T-cell (primary cell): ENCODE results near the gene PIK3R1. TPM values are rescaled to one million over a fixed set of nuclear protein-coding genes. Genes with fewer than 3 reads are reported as not detected.

Experiments
- ATAC-seq, 4 experiments: fragments of 200-7000 bp in 3 of 4; fragments of 150-1000 bp in 1 of 4; cut with Tn5 transposase; replicated peaks in 1 of 4; 1 replicate in 3 of 4; 2 replicates in 1 of 4; pipeline ENCODE4 v1.10.0; 2021; ENCODE audit warnings: moderate library complexity in 3 of 4, mild to moderate bottlenecking in 2 of 4, moderate number of reproducible peaks in 1 of 4
- CTCF ChIA-PET, 2 donors: fragments of 300-600 bp; sonication (Branson Sonifier 250); formaldehyde crosslinking; loops; one replicate each; lab custom pipeline; 2022; ENCODE audit warnings: antibody characterized with exemption in 2 of 2; lab: Charles Lee
- POLR2A ChIA-PET, 2 donors: fragments of 300-600 bp; sonication (Branson Sonifier 250); formaldehyde crosslinking; loops; one replicate each; lab custom pipeline; 2022; ENCODE audit warnings: antibody characterized with exemption in 2 of 2; lab: Charles Lee
- DNase-seq, 35 experiments: peaks; one replicate each; pipeline versions ENCODE4 v3.0.0 to v3.0.0-alpha.2; 2013 to 2023
- H3K27ac ChIP-seq: one replicate; pipeline ENCODE4 v1.5.1; 2013; ENCODE audit warnings: low read length
- H3K27me3 ChIP-seq, 2 experiments: replicated peaks in 1 of 2; 1 replicate in 1 of 2; 2 replicates in 1 of 2; pipeline versions ENCODE4 v1.6.1 to v1.7.0; 2013; ENCODE audit warnings: low read length in 1 of 2, mixed read lengths in 1 of 2; ENCODE audit not compliant: control insufficient read depth in 2 of 2, insufficient read depth in 2 of 2; ENCODE audit errors: extremely low read depth in 1 of 2
- H3K36me3 ChIP-seq, 2 donors: 1 replicate in 1 of 2; 2 replicates in 1 of 2; pipeline versions ENCODE4 v1.6.1 to v1.7.0; 2013; ENCODE audit warnings: low read length in 1 of 2; ENCODE audit not compliant: control insufficient read depth in 2 of 2, insufficient read depth in 1 of 2; ENCODE audit errors: extremely low read depth in 1 of 2
- H3K4me1 ChIP-seq, 2 experiments: 1 replicate in 1 of 2; 2 replicates in 1 of 2; pipeline versions ENCODE4 v1.6.1 to v1.7.0; 2013; ENCODE audit warnings: low read length in 2 of 2, mixed read lengths in 1 of 2; ENCODE audit not compliant: insufficient read depth in 2 of 2, control insufficient read depth in 1 of 2; ENCODE audit errors: extremely low read depth in 1 of 2
- H3K4me3 ChIP-seq, 2 donors: 1 replicate in 1 of 2; 2 replicates in 1 of 2; pipeline versions ENCODE4 v1.5.1 to v1.7.0; 2013; ENCODE audit warnings: mild to moderate bottlenecking in 2 of 2, low read length in 1 of 2, moderate library complexity in 1 of 2; ENCODE audit not compliant: control insufficient read depth in 1 of 2; ENCODE audit errors: extremely low read depth in 1 of 2
- H3K9me3 ChIP-seq: 2 replicates; pipeline ENCODE4 v1.7.0; 2013
- H3K27ac Mint-ChIP-seq, 2 donors: one replicate each; pipeline ENCODE4 v1.8.0; 2020 to 2021; ENCODE audit warnings: mild to moderate bottlenecking in 2 of 2, mixed read lengths in 2 of 2
- H3K27me3 Mint-ChIP-seq, 2 donors: one replicate each; pipeline ENCODE4 v1.8.0; 2021 to 2022; ENCODE audit warnings: mixed read lengths in 2 of 2
- H3K36me3 Mint-ChIP-seq: one replicate; pipeline ENCODE4 v1.8.0; 2021; ENCODE audit warnings: mixed read lengths
- H3K4me1 Mint-ChIP-seq, 3 donors: one replicate each; pipeline ENCODE4 v1.8.0; 2020 to 2022; ENCODE audit warnings: mixed read lengths in 3 of 3, mild to moderate bottlenecking in 1 of 3
- H3K4me3 Mint-ChIP-seq, 3 donors: one replicate each; pipeline ENCODE4 v1.8.0; 2020 to 2022; ENCODE audit warnings: mild to moderate bottlenecking in 3 of 3, mixed read lengths in 3 of 3, moderate library complexity in 3 of 3
- H3K9me3 Mint-ChIP-seq, 3 donors: one replicate each; pipeline ENCODE4 v1.8.0; 2020 to 2022; ENCODE audit warnings: mixed read lengths in 3 of 3
- WGBS: methylation state at CpG from one replicate; pipeline ENCODE4 v1.1.5; 2013; ENCODE audit warnings: missing lambda C conversion rate; ENCODE audit not compliant: insufficient coverage; 5-methylcytosine and 5-hydroxymethylcytosine counted together
- total RNA-seq, 35 experiments: library from RNA in 6 of 35; stranded (reverse) in 6 of 35; fragments of 120-200 nt in 1 of 35; gene quantifications; one replicate each; pipeline versions ENCODE4 v1.2.1 to v1.2.4 and lab custom pipeline; 2013 to 2026

The PIK3R1 gene
- total RNA-seq, 5 donors from 2014 or later (not counting 1 experiment from before 2014, with no cell fraction given) = 83.7 to 370 (median 105) TPM

DNA sequence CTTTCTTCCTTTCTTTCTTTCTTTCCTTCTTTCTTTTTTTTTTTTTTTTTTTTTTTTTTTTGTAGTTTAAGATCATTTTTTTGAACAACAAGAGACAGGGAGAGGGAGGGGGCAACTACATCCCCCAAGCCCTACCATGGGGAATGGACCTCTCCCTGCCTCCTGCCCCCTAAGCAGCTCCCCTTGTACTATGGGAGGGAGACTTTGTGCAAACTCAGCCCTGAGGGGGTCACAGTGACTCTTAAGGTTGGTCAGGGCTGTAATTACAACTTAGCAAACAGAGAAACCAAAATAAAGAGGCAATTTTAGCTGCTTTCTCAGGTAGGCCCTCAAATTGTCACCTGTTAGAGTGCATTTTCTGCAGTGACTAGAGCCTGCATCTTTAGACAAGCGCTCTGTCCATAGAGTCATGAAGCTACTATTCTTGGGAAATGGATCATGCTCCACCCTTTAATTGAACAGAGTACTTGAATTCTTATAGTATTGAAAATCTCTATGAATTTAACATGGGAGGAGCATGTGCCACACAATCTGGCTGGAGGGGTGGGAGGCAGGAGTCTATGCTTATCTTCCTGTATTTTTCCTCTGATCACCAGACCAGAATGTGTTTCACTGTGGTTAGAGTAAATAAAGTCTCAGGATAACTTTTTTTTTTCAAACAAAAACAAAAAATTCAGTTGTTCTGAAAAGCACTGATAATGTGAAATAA is 24.3 kb upstream of the PIK3R1 start:
- ChIA-PET CTCF (interaction anchor here (0.6 to 1.3 kb wide), 2 partner anchors 22 to 85 kb away, joined by 3 read pairs; no protein-coding TSS in a partner anchor), POLR2A (interaction anchor here (0.5 to 0.7 kb wide), 4 partner anchors 26 to 1959 kb away, joined by 3 to 12 read pairs (median 6); no protein-coding TSS in a partner anchor)
- Histone ChIP-seq H3K4me1 (no peaks in the 10 kb centered on the region), H3K9me3 (no peaks in the 10 kb centered on the region), H3K4me3 (no peak overlapping the region), H3K36me3 (no peaks in the 10 kb centered on the region), H3K27ac (no peak overlapping the region), H3K27me3 (no peaks in the 10 kb centered on the region)
- H3K27ac Mint-ChIP-seq = no peak overlapping the region
- no peaks in the 10 kb centered on the region for H3K9me3 Mint-ChIP-seq
- no CpG with 5 or more reads among the region's 1 CpG for WGBS
- no peak for ATAC-seq
- peaks cover 0 to 10% (median 8%) of the 10 kb centered on the region in 3 donors for H3K4me1 Mint-ChIP-seq
- no peaks in the 10 kb centered on the region for H3K36me3 Mint-ChIP-seq
- no peak overlapping the region for H3K4me3 Mint-ChIP-seq
- no peaks in the 10 kb centered on the region for H3K27me3 Mint-ChIP-seq
- DNase-seq = no peak

DNA sequence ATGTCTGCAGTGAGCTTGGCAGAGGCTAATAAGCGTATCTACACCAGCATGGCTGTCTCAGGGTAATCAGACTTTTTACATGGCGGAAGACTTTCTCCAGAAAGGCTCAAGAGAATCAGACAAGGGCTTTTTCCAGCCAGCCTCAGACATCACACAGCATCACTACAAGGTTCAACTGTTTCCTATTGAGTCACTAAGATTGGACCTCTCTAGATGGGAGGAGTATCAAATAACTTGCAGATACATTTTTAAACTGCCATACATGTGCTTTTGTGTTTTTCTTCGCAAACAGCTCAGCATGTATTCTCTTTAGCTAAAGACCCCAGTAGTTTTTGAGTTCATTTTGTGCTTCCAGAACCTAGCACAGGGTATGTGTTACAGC is 22.9 kb upstream of the PIK3R1 start:
- Mint-ChIP-seq H3K27ac (no peak overlapping the region), H3K4me3 (no peak overlapping the region), H3K4me1 (peaks cover 0 to 10% (median 8%) of the 10 kb centered on the region in 3 donors), H3K9me3 (no peaks in the 10 kb centered on the region), H3K36me3 (no peaks in the 10 kb centered on the region), H3K27me3 (no peaks in the 10 kb centered on the region)
- H3K4me3 ChIP-seq = no peak overlapping the region
- ChIA-PET POLR2A (no interaction called here), CTCF (interaction anchor here in 1 of 2 donors (1.3 kb wide), 1 partner anchor 21 kb away, joined by 3 read pairs; no protein-coding TSS in a partner anchor)
- DNase-seq = no peak
- no peaks in the 10 kb centered on the region for H3K27me3 ChIP-seq
- H3K36me3 ChIP-seq = no peaks in the 10 kb centered on the region
- no peaks in the 10 kb centered on the region for H3K4me1 ChIP-seq
- no peaks in the 10 kb centered on the region for H3K9me3 ChIP-seq
- 100% methylated on average over 1 of the region's 3 CpGs for WGBS
- no peak for ATAC-seq
- no peak overlapping the region for H3K27ac ChIP-seq

DNA sequence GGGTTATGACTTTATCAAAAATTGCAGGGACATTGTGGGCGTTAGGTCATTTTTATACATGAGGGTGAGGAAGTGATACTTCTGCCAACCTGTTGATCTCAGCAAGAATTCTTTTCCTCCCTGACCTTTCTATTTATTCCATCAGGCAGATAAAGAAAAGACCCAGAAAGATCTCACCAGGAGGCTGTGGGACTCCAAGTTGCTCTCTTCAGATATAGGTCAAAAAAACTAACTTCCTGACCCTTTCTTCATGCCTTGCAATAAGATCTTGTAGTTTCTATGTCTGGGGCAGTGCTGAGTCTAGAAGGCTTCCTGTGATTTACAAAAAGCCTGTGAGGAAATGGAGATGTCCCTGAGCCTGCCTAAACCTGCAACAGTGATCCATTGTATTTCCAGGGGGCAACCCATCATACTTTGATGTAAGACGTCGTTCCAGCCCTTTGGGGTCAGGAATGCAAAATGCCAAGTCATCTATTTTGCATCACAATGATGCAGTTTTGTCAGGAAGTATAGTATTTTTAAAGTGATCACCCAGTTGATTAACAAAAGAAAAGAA is 22.0 kb upstream of the PIK3R1 start:
- no peaks in the 10 kb centered on the region for H3K36me3 ChIP-seq
- Mint-ChIP-seq H3K4me3 (no peak overlapping the region), H3K4me1 (peaks cover 0 to 10% (median 8%) of the 10 kb centered on the region in 3 donors), H3K27me3 (no peaks in the 10 kb centered on the region), H3K27ac (no peak overlapping the region), H3K36me3 (no peaks in the 10 kb centered on the region), H3K9me3 (no peaks in the 10 kb centered on the region)
- H3K27me3 ChIP-seq = no peaks in the 10 kb centered on the region
- H3K9me3 ChIP-seq = no peaks in the 10 kb centered on the region
- H3K4me3 ChIP-seq = no peak overlapping the region
- WGBS = no CpG with 5 or more reads among the region's 3 CpGs
- POLR2A ChIA-PET = interaction anchor here in 1 of 2 donors (0.6 kb wide), 1 partner anchor 52 kb away, joined by 3 read pairs; no protein-coding TSS in a partner anchor
- DNase-seq (no peak), ATAC-seq (peak in 1 of 4 experiments; percentile 30)
- H3K4me1 ChIP-seq = no peaks in the 10 kb centered on the region
- no peak overlapping the region for H3K27ac ChIP-seq
- CTCF ChIA-PET = interaction anchor here (0.6 to 1.2 kb wide), 2 partner anchors 22 to 59 kb away, joined by 4 to 12 read pairs; no protein-coding TSS in a partner anchor

DNA sequence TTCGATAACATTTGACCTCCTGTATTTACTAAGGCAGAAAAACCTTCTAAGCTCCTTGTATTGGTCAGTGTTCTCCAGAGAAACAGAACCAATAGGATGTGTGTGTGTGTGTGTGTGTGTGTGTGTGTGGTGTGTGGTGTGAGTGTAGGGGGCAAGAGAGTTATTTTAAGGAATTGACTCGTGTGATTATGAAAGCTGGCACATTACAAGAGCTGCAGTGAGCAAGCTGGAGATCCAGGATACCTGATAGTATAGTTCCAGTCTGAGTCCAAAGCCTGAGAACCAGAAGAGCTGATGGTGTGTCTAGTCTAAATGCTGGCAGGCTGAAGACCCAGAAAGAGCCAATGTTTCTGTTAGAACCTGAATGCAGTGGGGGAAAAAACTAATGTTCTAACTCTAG is 21.2 kb upstream of the PIK3R1 start:
- Histone ChIP-seq H3K27me3 (no peaks in the 10 kb centered on the region), H3K36me3 (no peaks in the 10 kb centered on the region), H3K27ac (no peak overlapping the region), H3K9me3 (no peaks in the 10 kb centered on the region), H3K4me3 (no peak overlapping the region), H3K4me1 (no peaks in the 10 kb centered on the region)
- 50% methylated on average over 1 of the region's 2 CpGs for WGBS
- DNase-seq (no peak), ATAC-seq (no peak)
- Mint-ChIP-seq H3K4me3 (no peak overlapping the region), H3K27ac (no peak overlapping the region), H3K4me1 (peaks cover 0 to 10% (median 8%) of the 10 kb centered on the region in 3 donors), H3K36me3 (no peaks in the 10 kb centered on the region), H3K9me3 (no peaks in the 10 kb centered on the region), H3K27me3 (no peaks in the 10 kb centered on the region)
- CTCF ChIA-PET = interaction anchor here (0.6 to 1.2 kb wide), 2 partner anchors 21 to 58 kb away, joined by 4 to 12 read pairs; no protein-coding TSS in a partner anchor
- POLR2A ChIA-PET = interaction anchor here (0.6 to 1.0 kb wide), 3 partner anchors 9 to 123 kb away, joined by 3 to 4 read pairs (median 3); no protein-coding TSS in a partner anchor

DNA sequence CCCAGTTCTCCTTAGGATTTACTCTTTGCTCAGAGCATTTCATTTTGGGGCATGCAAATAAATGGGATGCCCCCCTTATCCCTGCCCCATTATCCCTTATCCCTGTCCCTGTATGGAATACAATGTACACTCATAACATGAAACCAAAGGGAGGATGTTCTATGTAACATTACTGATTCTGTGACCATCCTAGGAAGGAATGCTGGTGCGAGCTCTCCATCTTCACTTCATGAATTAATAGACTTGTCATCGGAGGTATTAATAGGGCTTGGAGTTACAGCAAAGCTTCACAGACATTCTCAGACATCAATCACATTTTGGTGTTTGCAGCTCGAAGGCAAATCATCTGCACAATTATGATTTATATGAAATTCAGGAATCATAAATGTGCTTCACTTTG is 20.4 kb upstream of the PIK3R1 start:
- DNase-seq = no peak
- Histone ChIP-seq H3K27ac (no peak overlapping the region), H3K27me3 (no peaks in the 10 kb centered on the region), H3K4me3 (no peak overlapping the region), H3K4me1 (no peaks in the 10 kb centered on the region), H3K9me3 (no peaks in the 10 kb centered on the region), H3K36me3 (no peaks in the 10 kb centered on the region)
- POLR2A ChIA-PET = interaction anchor here in 1 of 2 donors (1.0 kb wide), 1 partner anchor 9 kb away, joined by 3 read pairs; no protein-coding TSS in a partner anchor
- no peaks in the 10 kb centered on the region for H3K9me3 Mint-ChIP-seq
- H3K27me3 Mint-ChIP-seq = no peaks in the 10 kb centered on the region
- CTCF ChIA-PET = interaction anchor here in 1 of 2 donors (0.6 kb wide), 2 partner anchors 20 to 55 kb away, joined by 3 read pairs; no protein-coding TSS in a partner anchor
- no CpG with 5 or more reads among the region's 3 CpGs for WGBS
- peaks cover 0 to 10% (median 8%) of the 10 kb centered on the region in 3 donors for H3K4me1 Mint-ChIP-seq
- no peak for ATAC-seq
- no peaks in the 10 kb centered on the region for H3K36me3 Mint-ChIP-seq
- H3K27ac Mint-ChIP-seq = no peak overlapping the region
- H3K4me3 Mint-ChIP-seq = no peak overlapping the region

DNA sequence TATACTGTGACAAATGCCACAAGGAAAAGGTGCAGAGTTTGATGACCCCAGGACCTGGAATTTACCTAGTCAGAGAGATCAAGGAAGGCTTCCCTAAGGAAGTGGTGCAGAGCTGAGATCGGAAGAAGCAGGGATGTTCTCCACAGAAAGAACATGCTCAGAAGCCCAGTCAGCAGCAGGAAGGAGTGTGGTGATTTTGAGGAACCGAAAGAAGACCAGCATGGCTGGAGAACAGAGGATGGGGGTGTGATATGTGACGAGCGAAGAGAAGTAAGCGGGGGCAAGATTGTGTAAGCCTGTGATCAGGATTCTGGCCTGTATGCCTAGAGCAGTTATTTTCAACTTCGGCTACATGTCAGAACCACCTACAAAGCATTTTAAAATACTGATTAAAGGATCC is 18.7 kb upstream of the PIK3R1 start:
- ChIA-PET CTCF (no interaction called here), POLR2A (no interaction called here)
- peak in 1 of 35 experiments; percentile 30 for DNase-seq
- no peaks in the 10 kb centered on the region for H3K27me3 ChIP-seq
- no peaks in the 10 kb centered on the region for H3K4me1 ChIP-seq
- no peaks in the 10 kb centered on the region for H3K36me3 Mint-ChIP-seq
- H3K9me3 ChIP-seq = no peaks in the 10 kb centered on the region
- no peaks in the 10 kb centered on the region for H3K27me3 Mint-ChIP-seq
- H3K4me1 Mint-ChIP-seq = peaks cover 0 to 10% (median 8%) of the 10 kb centered on the region in 3 donors
- H3K4me3 Mint-ChIP-seq = no peak overlapping the region
- H3K9me3 Mint-ChIP-seq = no peaks in the 10 kb centered on the region
- no peak overlapping the region for H3K27ac Mint-ChIP-seq
- H3K27ac ChIP-seq = no peak overlapping the region
- no peak for ATAC-seq
- H3K4me3 ChIP-seq = no peak overlapping the region
- WGBS = 57% methylated on average over 2 of the region's 6 CpGs
- H3K36me3 ChIP-seq = no peaks in the 10 kb centered on the region
